ENCODE measurements around the gene TCP10L. TPM values are rescaled to one million over a fixed set of nuclear protein-coding genes. Genes with fewer than 3 reads are reported as not detected.

TCP10L gene
- total RNA-seq, 3 donors from 2014 or later, result 0.14 to 2.1 TPM; not detected in 1

GRCh38 chr21:32539378-32539777, 45.9 kb downstream of the TCP10L start:
- ATAC-seq, result no peak
- no peaks in the 10 kb centered on the region for H3K4me1 ChIP-seq (ENCODE audit: low read depth)

GRCh38 chr21:32538147-32538792, 47.1 kb downstream of the TCP10L start:
- H3K4me1 ChIP-seq (ENCODE audit: low read depth), result no peaks in the 10 kb centered on the region
- ATAC-seq (peak; percentile 32), DNase-seq (no peak)
- intact Hi-C loops (cut with DNase I, micrococcal nuclease), result no loop called here
- H3K4me3 ChIP-seq, result no peak overlapping the region
- TF ChIP-seq CTCF (IDR thresholded peaks at IDR 0.05), result no peak
- H3K36me3 ChIP-seq (ENCODE audit: low read depth), result no peaks in the 10 kb centered on the region
- no peaks in the 10 kb centered on the region for H3K9me3 ChIP-seq

More at GRCh38 chr21:32539378-32539777, 45.9 kb downstream of the TCP10L start:
- DNase-seq, result no peak
- H3K36me3 ChIP-seq (ENCODE audit: low read depth), result no peaks in the 10 kb centered on the region
- intact Hi-C loops (cut with DNase I, micrococcal nuclease), result no loop called here
- no peak overlapping the region for H3K4me3 ChIP-seq
- H3K9me3 ChIP-seq, result no peaks in the 10 kb centered on the region
- no peak for TF ChIP-seq CTCF (IDR thresholded peaks at IDR 0.05)

- Histone ChIP-seq H3K4me1 (ENCODE audit: low read depth) (no peaks in the 10 kb centered on the region), H3K36me3 (ENCODE audit: low read depth) (no peaks in the 10 kb centered on the region), H3K4me3 (no peak overlapping the region), H3K9me3 (no peaks in the 10 kb centered on the region)
- no peak for TF ChIP-seq CTCF (IDR thresholded peaks at IDR 0.05)
- ATAC-seq (no peak), DNase-seq (no peak)
- intact Hi-C loops (cut with DNase I, micrococcal nuclease), result no loop called here
Measured at GRCh38 chr21:32537569-32537881, 47.8 kb downstream of the TCP10L start.

GRCh38 chr21:32535612-32536011, 49.7 kb downstream of the TCP10L start:
- no peaks in the 10 kb centered on the region for H3K4me1 ChIP-seq (ENCODE audit: low read depth)
- H3K4me3 ChIP-seq, result no peak overlapping the region
- no peak for TF ChIP-seq CTCF (IDR thresholded peaks at IDR 0.05)
- no peaks in the 10 kb centered on the region for H3K36me3 ChIP-seq (ENCODE audit: low read depth)
- H3K9me3 ChIP-seq, result no peaks in the 10 kb centered on the region
- DNase-seq, result no peak
- no peak for ATAC-seq
- intact Hi-C loops (cut with DNase I, micrococcal nuclease), result no loop called here

DNA sequence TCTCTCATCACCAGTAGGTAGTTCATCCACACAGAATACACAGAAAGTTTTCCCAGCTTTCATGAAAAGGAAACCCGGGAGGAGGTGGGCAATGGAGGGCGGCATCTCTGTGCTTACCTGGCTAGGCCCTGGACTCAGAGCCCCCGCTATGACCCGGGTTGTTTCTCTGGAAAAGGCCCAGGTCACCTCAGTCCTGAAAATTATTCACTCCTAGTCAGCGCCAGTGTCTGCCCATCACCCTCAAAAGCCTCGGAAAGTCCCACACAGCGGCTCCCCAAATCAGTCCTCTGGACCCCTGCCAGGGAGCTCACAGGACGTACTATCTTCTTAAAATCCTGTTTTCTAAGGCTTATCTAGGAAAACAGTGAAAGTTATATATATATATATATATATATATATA, 51.2 kb downstream of the TCP10L start:
- no peaks in the 10 kb centered on the region for H3K9me3 ChIP-seq
- no peaks in the 10 kb centered on the region for H3K4me1 ChIP-seq (ENCODE audit: low read depth)
- ATAC-seq (no peak), DNase-seq (no peak)
- no peak overlapping the region for H3K4me3 ChIP-seq
- intact Hi-C loops (cut with DNase I, micrococcal nuclease), result no loop called here
- no peaks in the 10 kb centered on the region for H3K36me3 ChIP-seq (ENCODE audit: low read depth)
- TF ChIP-seq CTCF (IDR thresholded peaks at IDR 0.05), result no peak

DNA sequence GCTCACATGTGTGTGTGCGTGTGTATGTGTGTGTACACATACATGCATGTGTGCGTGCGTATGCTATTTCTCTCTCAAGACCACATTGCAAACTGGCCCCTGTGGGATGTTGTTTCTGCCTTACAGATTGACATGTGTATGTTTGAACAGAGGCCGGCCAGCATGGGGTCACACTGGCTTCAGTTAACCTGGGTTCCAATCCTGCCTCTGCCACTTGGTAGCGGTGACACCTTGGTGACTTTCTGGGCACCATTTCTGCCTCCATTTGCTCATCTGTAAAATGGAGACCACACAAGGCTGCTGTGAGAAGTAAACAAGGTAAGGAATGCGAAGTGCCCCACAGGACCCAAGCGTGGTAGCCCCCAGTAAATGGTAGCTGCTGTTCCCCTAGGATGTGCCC, 51.7 kb downstream of the TCP10L start:
- no peak for TF ChIP-seq CTCF (IDR thresholded peaks at IDR 0.05)
- no peaks in the 10 kb centered on the region for H3K9me3 ChIP-seq
- H3K4me1 ChIP-seq (ENCODE audit: low read depth), result no peaks in the 10 kb centered on the region
- DNase-seq, result no peak
- no peaks in the 10 kb centered on the region for H3K36me3 ChIP-seq (ENCODE audit: low read depth)
- intact Hi-C loops (cut with DNase I, micrococcal nuclease), result no loop called here
- ATAC-seq, result no peak
- H3K4me3 ChIP-seq, result no peak overlapping the region
